Mesenchymal stem cell (in vitro differentiated cells and primary cell): ENCODE data around the gene TRIM2.
"Not testable (repeated sequence)": the region's sequence is repeated elsewhere in the genome, so short reads cannot be mapped to it uniquely, and the experiment has no call there.

ENCODE experiments used
- DNase-seq: peaks from one replicate; pipeline ENCODE4 v3.0.0-alpha.2; 2013
- H2AFZ ChIP-seq: one replicate; pipeline ENCODE4 v1.6.1; 2013; ENCODE audit warnings: low read depth, mild to moderate bottlenecking, control low read depth, inconsistent platforms, low read length, moderate library complexity
- H2AK5ac ChIP-seq: 2 replicates; pipeline ENCODE4 v1.6.1; 2013; ENCODE audit warnings: low read length, moderate library complexity, mild to moderate bottlenecking, inconsistent platforms; ENCODE audit not compliant: severe bottlenecking
- H2BK120ac ChIP-seq: one replicate; pipeline ENCODE4 v1.6.1; 2013; ENCODE audit warnings: low read depth, mild to moderate bottlenecking, inconsistent platforms, low read length, moderate library complexity
- H2BK12ac ChIP-seq, 2 experiments: one replicate each; pipeline ENCODE4 v1.6.1; 2013; ENCODE audit warnings: inconsistent platforms in 2 of 2, low read length in 2 of 2, mild to moderate bottlenecking in 2 of 2, moderate library complexity in 2 of 2, control low read depth in 1 of 2
- H2BK15ac ChIP-seq: one replicate; pipeline ENCODE4 v1.6.1; 2013; ENCODE audit warnings: mild to moderate bottlenecking, low read depth, inconsistent platforms; ENCODE audit not compliant: poor library complexity, severe bottlenecking
- H2BK5ac ChIP-seq: 2 replicates; pipeline ENCODE4 v1.6.1; 2013; ENCODE audit warnings: low read depth, mild to moderate bottlenecking, low read length, control low read depth, inconsistent platforms; ENCODE audit not compliant: poor library complexity, severe bottlenecking
- H3K14ac ChIP-seq, 2 experiments: one replicate each; pipeline ENCODE4 v1.6.1; 2013; ENCODE audit warnings: inconsistent platforms in 2 of 2, low read length in 2 of 2, control low read depth in 1 of 2, mild to moderate bottlenecking in 1 of 2, moderate library complexity in 1 of 2
- H3K18ac ChIP-seq, 2 experiments: one replicate each; pipeline ENCODE4 v1.6.1; 2013; ENCODE audit warnings: inconsistent platforms in 2 of 2, low read length in 2 of 2, control low read depth in 1 of 2, low read depth in 1 of 2, mild to moderate bottlenecking in 1 of 2
- H3K23ac ChIP-seq, 2 experiments: one replicate each; pipeline ENCODE4 v1.6.1; 2013; ENCODE audit warnings: inconsistent platforms in 2 of 2, low read length in 2 of 2, mild to moderate bottlenecking in 2 of 2, moderate library complexity in 2 of 2, control low read depth in 1 of 2
- H3K27ac ChIP-seq: 2 replicates; pipeline ENCODE4 v1.5.1; 2013; ENCODE audit warnings: mild to moderate bottlenecking, moderate library complexity, low read length, control low read depth, inconsistent platforms; ENCODE audit not compliant: poor library complexity, severe bottlenecking
- H3K27me3 ChIP-seq, 2 experiments: 2 replicates each; pipeline versions ENCODE4 v1.6.1 to v1.7.0; 2013; ENCODE audit warnings: low read length in 2 of 2, mild to moderate bottlenecking in 2 of 2, moderate library complexity in 2 of 2, control low read depth in 1 of 2, inconsistent platforms in 1 of 2; ENCODE audit not compliant: control insufficient read depth in 1 of 2, insufficient read depth in 1 of 2
- H3K36me3 ChIP-seq, 2 experiments: 2 replicates each; pipeline versions ENCODE4 v1.6.1 to v1.7.0; 2013; ENCODE audit warnings: low read length in 2 of 2, control low read depth in 1 of 2, inconsistent platforms in 1 of 2, low read depth in 1 of 2, mild to moderate bottlenecking in 1 of 2; ENCODE audit not compliant: insufficient read depth in 2 of 2, control insufficient read depth in 1 of 2
- H3K4ac ChIP-seq, 2 experiments: one replicate each; pipeline ENCODE4 v1.6.1; 2013; ENCODE audit warnings: inconsistent platforms in 2 of 2, low read length in 2 of 2, mild to moderate bottlenecking in 2 of 2, moderate library complexity in 2 of 2, control low read depth in 1 of 2, low read depth in 1 of 2
- H3K4me1 ChIP-seq: 2 replicates; pipeline ENCODE4 v1.6.1; 2013; ENCODE audit warnings: low read depth, low read length, control low read depth; ENCODE audit not compliant: control insufficient read depth, insufficient read depth
- H3K4me2 ChIP-seq: 2 replicates; pipeline ENCODE4 v1.6.1; 2013; ENCODE audit warnings: low read length, mild to moderate bottlenecking, inconsistent platforms; ENCODE audit not compliant: poor library complexity, severe bottlenecking
- H3K4me3 ChIP-seq, 2 experiments: 2 replicates each; pipeline versions ENCODE4 v1.5.1 to v1.7.0; 2013; ENCODE audit warnings: low read length in 2 of 2, mild to moderate bottlenecking in 2 of 2, control low read depth in 1 of 2, low read depth in 1 of 2; ENCODE audit not compliant: insufficient read depth in 1 of 2
- H3K79me1 ChIP-seq: replicated peaks from 2 replicates; pipeline ENCODE4 v1.6.1; 2013; ENCODE audit warnings: mild to moderate bottlenecking, control low read depth, low read length, inconsistent platforms; ENCODE audit not compliant: poor library complexity, severe bottlenecking
- H3K9ac ChIP-seq: 2 replicates; pipeline ENCODE4 v1.7.0; 2013; ENCODE audit warnings: mild to moderate bottlenecking, low read length, moderate library complexity
- H3K9me3 ChIP-seq: 2 replicates; pipeline ENCODE4 v1.7.0; 2013; ENCODE audit warnings: mild to moderate bottlenecking, low read length; ENCODE audit not compliant: control insufficient read depth
- H4K8ac ChIP-seq: one replicate; pipeline ENCODE4 v1.6.1; 2013; ENCODE audit warnings: inconsistent platforms, mild to moderate bottlenecking, low read length, moderate library complexity
- H4K91ac ChIP-seq: one replicate; pipeline ENCODE4 v1.6.1; 2013; ENCODE audit warnings: mild to moderate bottlenecking, low read length, inconsistent platforms
- WGBS: methylation state at CpG from one replicate; pipeline ENCODE4 v1.1.7; 2013; ENCODE audit warnings: mixed read lengths; 5-methylcytosine and 5-hydroxymethylcytosine counted together

TRIM2 gene

GRCh38 chr4:153198719-153199118 is 5.5 kb upstream of the TRIM2 start:
- Histone ChIP-seq H3K23ac (no peak overlapping the region), H3K36me3 (no peaks in the 10 kb centered on the region), H3K4me2 (no peak overlapping the region), H3K9ac (no peak overlapping the region), H4K91ac (no peak overlapping the region), H2AK5ac (no peak overlapping the region), H3K18ac (no peak overlapping the region), H2BK120ac (no peak overlapping the region), H2BK12ac (no peak overlapping the region), H4K8ac (no peak overlapping the region), H3K14ac (no peak overlapping the region), H3K4me3 (no peak overlapping the region), H3K27me3 (peaks cover 0 to 16% of the 10 kb centered on the region in 2 experiments), H2AFZ (no peak overlapping the region), H3K4me1 (no peaks in the 10 kb centered on the region), H3K27ac (no peak overlapping the region), H2BK5ac (peak overlapping the region; percentile 57), H3K79me1 (no peaks in the 10 kb centered on the region), H2BK15ac (no peak overlapping the region), H3K4ac (no peak overlapping the region), H3K9me3 (no peaks in the 10 kb centered on the region)
- WGBS = no CpG with 5 or more reads among the region's 1 CpG
- DNase-seq = no peak

GRCh38 chr4:153203746-153204145 is 497 bp upstream of the TRIM2 start:
- Histone ChIP-seq H3K4me3 (peak overlapping the region in 1 of 2 experiments; percentile 65), H3K27ac (peak overlapping the region; percentile 38), H3K9ac (peak overlapping the region; percentile 67), H3K4me1 (peaks cover 11% of the 10 kb centered on the region), H3K27me3 (peaks cover 0 to 34% of the 10 kb centered on the region in 2 experiments)
- not testable (repeated sequence) for H4K8ac ChIP-seq, H3K4me2 ChIP-seq, H3K4ac ChIP-seq, H2BK12ac ChIP-seq, H3K9me3 ChIP-seq, H4K91ac ChIP-seq, H2BK120ac ChIP-seq, H2AK5ac ChIP-seq, H3K36me3 ChIP-seq, H2BK5ac ChIP-seq, DNase-seq, H3K79me1 ChIP-seq, H3K18ac ChIP-seq, H3K23ac ChIP-seq, H3K14ac ChIP-seq, H2BK15ac ChIP-seq, H2AFZ ChIP-seq
- 100% methylated on average over 1 of the region's 5 CpGs for WGBS

- H3K4me3 ChIP-seq = peak overlapping the region; percentile 43 to 65
- H3K9me3 ChIP-seq = no peaks in the 10 kb centered on the region
Measured at GRCh38 chr4:153204728-153205648, 745 bp downstream of the TRIM2 start.

GRCh38 chr4:153205757-153206156 is 1.5 kb downstream of the TRIM2 start:
- Histone ChIP-seq H3K79me1 (peaks cover 14% of the 10 kb centered on the region), H3K14ac (no peak overlapping the region), H3K9ac (no peak overlapping the region), H4K8ac (no peak overlapping the region), H3K27ac (no peak overlapping the region), H3K4me1 (peaks cover 11% of the 10 kb centered on the region), H2BK12ac (peak overlapping the region in 1 of 2 experiments; percentile 42), H3K4me2 (no peak overlapping the region), H3K27me3 (peaks cover 0 to 52% of the 10 kb centered on the region in 2 experiments), H2AFZ (no peak overlapping the region), H2AK5ac (no peak overlapping the region), H2BK15ac (no peak overlapping the region), H3K4me3 (no peak overlapping the region), H3K18ac (peak overlapping the region in 1 of 2 experiments; percentile 58), H3K23ac (no peak overlapping the region), H2BK5ac (no peak overlapping the region), H3K36me3 (peaks cover 0 to 1% of the 10 kb centered on the region in 2 experiments), H4K91ac (no peak overlapping the region), H3K4ac (no peak overlapping the region), H2BK120ac (no peak overlapping the region), H3K9me3 (no peaks in the 10 kb centered on the region)
- peak; percentile 56 for DNase-seq
- WGBS = 48% methylated on average over 5 of the region's 5 CpGs

More at GRCh38 chr4:153204728-153205648, 745 bp downstream of the TRIM2 start:
- WGBS = 28% methylated on average over 18 of the region's 22 CpGs
- peak overlapping the region; percentile 73 for H3K27ac ChIP-seq
- DNase-seq = peak; percentile 56
- H3K4me1 ChIP-seq = peaks cover 11% of the 10 kb centered on the region
- H3K36me3 ChIP-seq = no peaks in the 10 kb centered on the region
- H3K14ac ChIP-seq = peak overlapping the region in 1 of 2 experiments; percentile 13
- H2AFZ ChIP-seq = no peak overlapping the region
- peak overlapping the region; percentile 74 for H2BK15ac ChIP-seq
- peak overlapping the region; percentile 85 for H4K8ac ChIP-seq
- no peak overlapping the region for H2BK5ac ChIP-seq
- H3K18ac ChIP-seq = peak overlapping the region; percentile 25 to 77
- H4K91ac ChIP-seq = peak overlapping the region; percentile 82
- peak overlapping the region; percentile 38 to 67 for H3K4ac ChIP-seq
- H3K9ac ChIP-seq = peak overlapping the region; percentile 67
- peaks cover 0 to 45% of the 10 kb centered on the region in 2 experiments for H3K27me3 ChIP-seq
- H3K23ac ChIP-seq = no peak overlapping the region
- H3K79me1 ChIP-seq = peaks cover 14% of the 10 kb centered on the region
- peak overlapping the region; percentile 15 for H2AK5ac ChIP-seq
- H2BK12ac ChIP-seq = peak overlapping the region in 1 of 2 experiments; percentile 73
- H2BK120ac ChIP-seq = no peak overlapping the region
- H3K4me2 ChIP-seq = peak overlapping the region; percentile 68
